Epithelial cell of proximal tubule (primary cell): ENCODE data around the gene CD72. TPM values are rescaled to one million over a fixed set of nuclear protein-coding genes. Genes with fewer than 3 reads are reported as not detected.

ENCODE experiments used
- DNase-seq: peaks from one replicate; pipeline ENCODE4 v3.0.0-alpha.2; 2011; ENCODE audit warnings: low read depth
- H3K4me3 ChIP-seq: 2 replicates; pipeline ENCODE4 v1.5.1; 2011; ENCODE audit warnings: low read depth, mild to moderate bottlenecking, low read length
- CTCF ChIP-seq: conservative IDR thresholded peaks from 2 replicates; pipeline ENCODE4 v1.5.1; 2012; ENCODE audit warnings: low read depth, mild to moderate bottlenecking, low read length
- total RNA-seq: library from RNA; depleted of rRNA; stranded (reverse); fragments of >200 nt; gene quantifications from 2 replicates; pipeline ENCODE4 v1.2.3, GENCODE V29; 2015

CD72 gene
- total RNA-seq, 1 donor from 2014 or later, result 1.2 TPM

DNA sequence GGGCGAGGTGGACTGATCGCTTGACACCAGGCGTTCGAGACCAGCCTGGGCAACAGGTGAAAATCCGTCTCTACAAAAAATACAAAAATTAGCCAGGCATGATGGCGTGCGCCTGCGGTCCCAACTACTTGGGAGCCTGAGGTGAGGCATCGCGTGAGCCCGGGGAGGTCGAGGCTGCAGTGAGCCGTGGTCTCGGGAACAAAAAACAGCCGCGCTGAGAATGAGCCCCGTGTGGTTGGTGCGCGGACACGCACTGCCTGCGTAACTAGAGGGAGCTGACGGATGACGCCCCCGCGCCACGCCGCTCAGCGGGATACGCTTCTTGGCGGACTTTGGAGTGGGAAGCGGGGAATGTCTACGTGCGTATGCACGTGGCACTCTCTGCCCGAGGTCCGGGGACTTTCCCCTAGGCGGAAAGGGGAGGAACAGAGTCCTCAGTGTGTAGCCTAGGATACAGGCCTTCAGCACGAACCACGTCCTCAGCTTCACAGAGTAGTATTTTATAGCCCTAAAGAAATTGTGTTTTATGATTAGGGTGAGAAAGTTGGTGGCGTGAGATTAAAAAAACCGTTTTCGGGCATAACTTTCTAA is 39.4 kb upstream of the CD72 start, which contains the start of gene RMRP:
Gene RMRP, minus strand, starts transcription at position 474 of the 591 bp plus-strand sequence.
- peak; percentile 8 for TF ChIP-seq CTCF
- DNase-seq, result peak; percentile 95
- H3K4me3 ChIP-seq, result peak within 1 kb of the TSS; percentile 78

DNA sequence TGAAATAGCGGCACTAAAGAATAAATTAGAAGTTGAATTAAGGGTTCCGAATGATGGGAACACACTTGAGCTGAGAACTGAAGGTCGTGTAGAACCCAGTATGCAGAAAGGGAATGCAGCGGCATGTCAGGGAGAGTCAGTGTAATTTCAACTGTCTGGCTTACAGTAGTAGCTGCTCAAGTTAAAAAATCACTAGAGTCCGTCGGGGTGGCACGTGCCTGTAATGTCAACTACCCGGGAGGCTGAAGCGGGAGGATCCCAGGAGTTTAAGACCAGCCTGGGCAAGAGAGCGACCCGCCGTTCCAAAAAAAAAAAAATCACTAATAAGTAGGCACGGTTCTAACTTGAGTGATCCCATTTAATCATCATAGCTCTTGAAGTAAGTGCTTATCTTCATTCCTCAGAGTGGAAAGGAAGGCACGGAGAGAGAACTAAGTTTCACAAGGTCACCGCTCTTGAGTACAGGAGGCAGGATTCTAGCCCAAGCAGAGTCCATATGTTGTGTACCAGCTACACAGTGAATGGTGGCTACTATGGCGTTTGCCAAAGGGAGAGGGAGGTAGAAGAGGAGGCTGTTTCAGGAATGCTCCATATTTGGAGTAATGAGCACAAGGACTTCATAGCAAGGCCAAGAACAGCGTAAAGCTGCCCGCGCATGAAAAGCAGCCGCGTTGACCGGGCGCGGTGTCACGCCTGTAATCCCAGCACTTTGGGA is 38.8 kb upstream of the CD72 start:
- DNase-seq, result no peak
- no peak for TF ChIP-seq CTCF
- H3K4me3 ChIP-seq, result peak overlapping the region; percentile 42

GRCh38 chr9:35656348-35656747 is 38.1 kb upstream of the CD72 start:
- no peak for TF ChIP-seq CTCF
- no peak for DNase-seq
- no peak overlapping the region for H3K4me3 ChIP-seq

GRCh38 chr9:35653611-35654010 is 35.4 kb upstream of the CD72 start:
- no peak for DNase-seq
- no peak overlapping the region for H3K4me3 ChIP-seq

DNA sequence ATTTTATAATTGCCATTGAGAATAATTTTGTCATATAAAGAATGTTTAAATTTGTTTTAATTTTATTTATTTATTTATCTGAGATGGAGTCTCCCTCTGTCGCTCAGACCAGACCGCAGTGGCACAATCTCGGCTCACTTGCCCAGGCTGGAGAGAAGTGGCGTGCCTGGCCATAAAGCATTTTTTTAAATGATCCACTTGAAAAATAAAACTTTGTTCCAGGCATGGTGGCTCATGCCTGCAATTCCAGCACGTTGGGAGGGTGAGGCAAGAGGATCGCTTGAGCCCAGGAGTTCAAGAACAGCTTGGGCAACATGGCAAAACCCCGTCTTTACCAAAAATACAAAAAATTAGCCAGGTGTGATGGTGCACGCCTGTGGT is 34.6 kb upstream of the CD72 start:
- H3K4me3 ChIP-seq, result no peak overlapping the region
- TF ChIP-seq CTCF, result no peak
- no peak for DNase-seq

More at GRCh38 chr9:35653611-35654010, 35.4 kb upstream of the CD72 start:
- no peak for TF ChIP-seq CTCF

DNA sequence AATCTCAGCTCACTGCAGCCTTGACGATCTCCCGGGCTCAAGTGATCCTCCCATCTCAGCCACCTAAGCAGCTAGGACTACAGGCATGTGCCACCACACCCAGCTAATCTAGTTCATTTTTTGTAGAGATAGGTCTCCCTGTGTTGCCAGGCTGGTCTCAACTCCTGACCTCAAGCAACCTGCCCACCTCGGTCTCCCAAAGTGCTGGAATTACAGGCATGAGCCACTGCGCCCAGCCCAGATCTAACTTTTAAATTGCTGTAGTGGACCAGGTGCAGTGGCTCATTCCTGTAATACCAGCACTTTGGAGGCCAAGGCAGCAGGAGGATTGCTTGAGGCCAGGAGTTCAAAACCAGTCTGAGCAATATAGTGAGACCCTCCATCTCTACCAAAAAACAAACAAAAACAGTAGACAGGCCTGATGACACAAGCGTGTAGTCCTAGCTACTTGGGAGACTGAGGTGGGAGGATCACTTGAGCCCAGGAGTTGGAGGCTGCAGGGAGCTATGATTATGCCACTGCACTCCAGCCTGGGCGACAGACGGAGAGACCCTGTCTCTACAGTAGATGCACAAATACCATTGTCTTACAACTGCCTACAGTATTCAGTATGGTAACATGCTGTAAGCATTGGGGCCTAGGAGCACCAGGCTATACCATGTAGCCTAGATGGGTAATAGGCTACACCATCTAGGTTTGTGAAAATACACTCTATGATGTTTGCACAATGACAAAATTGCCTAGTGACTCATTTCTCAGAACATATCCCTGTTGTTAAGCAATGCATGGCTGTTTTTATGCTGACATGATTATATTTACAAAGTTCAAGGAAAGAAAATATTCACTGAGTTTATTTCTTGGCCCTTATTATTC is 34.0 kb upstream of the CD72 start:
- no peak for TF ChIP-seq CTCF
- no peak for DNase-seq
- H3K4me3 ChIP-seq, result no peak overlapping the region
